Measurements from ENCODE around the gene HM13.
A peak's percentile ranks its signal among the peaks of the same experiment; 100 is the strongest.
"Not testable (repeated sequence)": the region's sequence is repeated elsewhere in the genome, so short reads cannot be mapped to it uniquely, and the experiment has no call there.

The HM13 gene

GRCh38 chr20:31579941-31580651, 65.9 kb downstream of the HM13 start:
- H3K4me3 ChIP-seq (ENCODE audit: control insufficient read depth in 1 of 7, extremely low read depth in 1 of 7, insufficient read depth in 4 of 7, low read depth in 2 of 7, low read length in 6 of 7); H3K27ac ChIP-seq (ENCODE audit: insufficient read depth in 1 of 2, low read depth in 1 of 2, low read length in 2 of 2, poor library complexity in 1 of 2, severe bottlenecking in 2 of 2); DNase-seq; H3K4me1 ChIP-seq (ENCODE audit: control extremely low read depth in 1 of 4, control insufficient read depth in 4 of 4, insufficient read depth in 4 of 4, low read length in 3 of 4); H3K9me3 ChIP-seq (ENCODE audit: control extremely low read depth in 1 of 5, control insufficient read depth in 4 of 5, insufficient read depth in 2 of 5, low read depth in 1 of 5, low read length in 4 of 5); H3K27me3 ChIP-seq (replicated peaks in 2 of 5; ENCODE audit: control insufficient read depth in 4 of 5, insufficient read depth in 5 of 5, low read length in 4 of 5); H3K36me3 ChIP-seq (ENCODE audit: control insufficient read depth in 4 of 4, insufficient read depth in 4 of 4, low read length in 3 of 4); POLR2A ChIA-PET: not testable (repeated sequence)
- 100% methylated on average over 7 of the region's 17 CpGs for WGBS (ENCODE audit: insufficient coverage)
- CTCF ChIA-PET = interaction anchor here (1.3 to 1.4 kb wide), 2 partner anchors 11 to 32 kb away, joined by 3 to 5 read pairs; no protein-coding TSS in a partner anchor

GRCh38 chr20:31580706-31581105, 66.5 kb downstream of the HM13 start:
- DNase-seq = no peak
- CTCF ChIA-PET = interaction anchor here (1.3 to 1.4 kb wide), 2 partner anchors 11 to 31 kb away, joined by 3 to 5 read pairs; no protein-coding TSS in a partner anchor
- WGBS (ENCODE audit: insufficient coverage) = 99% methylated on average over 7 of the region's 7 CpGs
- Histone ChIP-seq H3K27ac (ENCODE audit: insufficient read depth in 1 of 2, low read depth in 1 of 2, low read length in 2 of 2, poor library complexity in 1 of 2, severe bottlenecking in 2 of 2) (no peak overlapping the region), H3K9me3 (ENCODE audit: control extremely low read depth in 1 of 5, control insufficient read depth in 4 of 5, insufficient read depth in 2 of 5, low read depth in 1 of 5, low read length in 4 of 5) (no peaks in the 10 kb centered on the region), H3K36me3 (ENCODE audit: control insufficient read depth in 4 of 4, insufficient read depth in 4 of 4, low read length in 3 of 4) (no peaks in the 10 kb centered on the region), H3K27me3 (replicated peaks in 2 of 5; ENCODE audit: control insufficient read depth in 4 of 5, insufficient read depth in 5 of 5, low read length in 4 of 5) (no peaks in the 10 kb centered on the region), H3K4me1 (ENCODE audit: control extremely low read depth in 1 of 4, control insufficient read depth in 4 of 4, insufficient read depth in 4 of 4, low read length in 3 of 4) (peaks cover 0 to 4% (median 0%) of the 10 kb centered on the region in 4 experiments), H3K4me3 (ENCODE audit: control insufficient read depth in 1 of 7, extremely low read depth in 1 of 7, insufficient read depth in 4 of 7, low read depth in 2 of 7, low read length in 6 of 7) (no peak overlapping the region)
- POLR2A ChIA-PET = no interaction called here

GRCh38 chr20:31581391-31581790, 67.1 kb downstream of the HM13 start:
- no peaks in the 10 kb centered on the region for H3K9me3 ChIP-seq (ENCODE audit: control extremely low read depth in 1 of 5, control insufficient read depth in 4 of 5, insufficient read depth in 2 of 5, low read depth in 1 of 5, low read length in 4 of 5)
- no peak overlapping the region for H3K27ac ChIP-seq (ENCODE audit: insufficient read depth in 1 of 2, low read depth in 1 of 2, low read length in 2 of 2, poor library complexity in 1 of 2, severe bottlenecking in 2 of 2)
- no peaks in the 10 kb centered on the region for H3K27me3 ChIP-seq (replicated peaks in 2 of 5; ENCODE audit: control insufficient read depth in 4 of 5, insufficient read depth in 5 of 5, low read length in 4 of 5)
- peaks cover 0 to 4% (median 0%) of the 10 kb centered on the region in 4 experiments for H3K4me1 ChIP-seq (ENCODE audit: control extremely low read depth in 1 of 4, control insufficient read depth in 4 of 4, insufficient read depth in 4 of 4, low read length in 3 of 4)
- no peaks in the 10 kb centered on the region for H3K36me3 ChIP-seq (ENCODE audit: control insufficient read depth in 4 of 4, insufficient read depth in 4 of 4, low read length in 3 of 4)
- no peak overlapping the region for H3K4me3 ChIP-seq (ENCODE audit: control insufficient read depth in 1 of 7, extremely low read depth in 1 of 7, insufficient read depth in 4 of 7, low read depth in 2 of 7, low read length in 6 of 7)
- ChIA-PET CTCF (no interaction called here), POLR2A (no interaction called here)
- no peak for DNase-seq
- WGBS (ENCODE audit: insufficient coverage) = 97% methylated on average over 5 of the region's 13 CpGs

- CTCF ChIA-PET = interaction anchor here (0.8 to 5.3 kb wide), 10 partner anchors 10 to 75 kb away, joined by 3 to 35 read pairs (median 7); partner anchors contain the start of gene ID1
- no peak overlapping the region for H3K27ac ChIP-seq (ENCODE audit: insufficient read depth in 1 of 2, low read depth in 1 of 2, low read length in 2 of 2, poor library complexity in 1 of 2, severe bottlenecking in 2 of 2)
- DNase-seq = peak in 2 of 3 donors; percentile 43 to 61
- H3K4me1 ChIP-seq (ENCODE audit: control extremely low read depth in 1 of 4, control insufficient read depth in 4 of 4, insufficient read depth in 4 of 4, low read length in 3 of 4) = peaks cover 0 to 20% (median 11%) of the 10 kb centered on the region in 4 experiments
- H3K4me3 ChIP-seq (ENCODE audit: control insufficient read depth in 1 of 7, extremely low read depth in 1 of 7, insufficient read depth in 4 of 7, low read depth in 2 of 7, low read length in 6 of 7) = peak overlapping the region; percentile 46 to 75 (median 56)
- POLR2A ChIA-PET = interaction anchor here (1.0 to 4.0 kb wide), 4 partner anchors 11 to 23 kb away, joined by 6 to 28 read pairs (median 8); partner anchors contain the start of gene ID1
- under 1% methylated on average over 59 of the region's 76 CpGs for WGBS (ENCODE audit: insufficient coverage)
- H3K27me3 ChIP-seq (replicated peaks in 2 of 5; ENCODE audit: control insufficient read depth in 4 of 5, insufficient read depth in 5 of 5, low read length in 4 of 5) = peaks cover 0 to 4% (median 0%) of the 10 kb centered on the region in 5 experiments
- H3K36me3 ChIP-seq (ENCODE audit: control insufficient read depth in 4 of 4, insufficient read depth in 4 of 4, low read length in 3 of 4) = no peaks in the 10 kb centered on the region
- H3K9me3 ChIP-seq (ENCODE audit: control extremely low read depth in 1 of 5, control insufficient read depth in 4 of 5, insufficient read depth in 2 of 5, low read depth in 1 of 5, low read length in 4 of 5) = no peaks in the 10 kb centered on the region
These were observed 73.5 kb downstream of the HM13 start for GRCh38 chr20:31587545-31588389.

- H3K36me3 ChIP-seq (ENCODE audit: control insufficient read depth in 4 of 4, insufficient read depth in 4 of 4, low read length in 3 of 4) = no peaks in the 10 kb centered on the region
- no peaks in the 10 kb centered on the region for H3K9me3 ChIP-seq (ENCODE audit: control extremely low read depth in 1 of 5, control insufficient read depth in 4 of 5, insufficient read depth in 2 of 5, low read depth in 1 of 5, low read length in 4 of 5)
- POLR2A ChIA-PET = interaction anchor here (1.0 to 1.1 kb wide), 2 partner anchors 16 to 20 kb away, joined by 3 read pairs; no protein-coding TSS in a partner anchor
- no peak overlapping the region for H3K27ac ChIP-seq (ENCODE audit: insufficient read depth in 1 of 2, low read depth in 1 of 2, low read length in 2 of 2, poor library complexity in 1 of 2, severe bottlenecking in 2 of 2)
- WGBS (ENCODE audit: insufficient coverage) = 92% methylated on average over 7 of the region's 7 CpGs
- H3K4me1 ChIP-seq (ENCODE audit: control extremely low read depth in 1 of 4, control insufficient read depth in 4 of 4, insufficient read depth in 4 of 4, low read length in 3 of 4) = peaks cover 0 to 21% (median 11%) of the 10 kb centered on the region in 4 experiments
- H3K27me3 ChIP-seq (replicated peaks in 2 of 5; ENCODE audit: control insufficient read depth in 4 of 5, insufficient read depth in 5 of 5, low read length in 4 of 5) = peaks cover 0 to 4% (median 0%) of the 10 kb centered on the region in 5 experiments
- DNase-seq = no peak
- H3K4me3 ChIP-seq (ENCODE audit: control insufficient read depth in 1 of 7, extremely low read depth in 1 of 7, insufficient read depth in 4 of 7, low read depth in 2 of 7, low read length in 6 of 7) = no peak overlapping the region
- CTCF ChIA-PET = interaction anchor here (1.0 to 4.0 kb wide), 11 partner anchors 10 to 133 kb away, joined by 3 to 35 read pairs (median 5); partner anchors contain the start of gene ID1
These were observed 76.5 kb downstream of the HM13 start for GRCh38 chr20:31590717-31591225.

- no peak overlapping the region for H3K27ac ChIP-seq (ENCODE audit: insufficient read depth in 1 of 2, low read depth in 1 of 2, low read length in 2 of 2, poor library complexity in 1 of 2, severe bottlenecking in 2 of 2)
- no peaks in the 10 kb centered on the region for H3K27me3 ChIP-seq (replicated peaks in 2 of 5; ENCODE audit: control insufficient read depth in 4 of 5, insufficient read depth in 5 of 5, low read length in 4 of 5)
- peak in 2 of 3 donors; percentile 68 to 79 for DNase-seq
- 97% methylated on average over 3 of the region's 11 CpGs for WGBS (ENCODE audit: insufficient coverage)
- H3K36me3 ChIP-seq (ENCODE audit: control insufficient read depth in 4 of 4, insufficient read depth in 4 of 4, low read length in 3 of 4) = no peaks in the 10 kb centered on the region
- ChIA-PET CTCF (interaction anchor here (0.9 to 4.0 kb wide), 4 partner anchors 11 to 32 kb away, joined by 4 to 35 read pairs (median 4); no protein-coding TSS in a partner anchor), POLR2A (interaction anchor here (0.8 to 1.1 kb wide), 2 partner anchors 8 to 21 kb away, joined by 3 to 4 read pairs; no protein-coding TSS in a partner anchor)
- H3K9me3 ChIP-seq (ENCODE audit: control extremely low read depth in 1 of 5, control insufficient read depth in 4 of 5, insufficient read depth in 2 of 5, low read depth in 1 of 5, low read length in 4 of 5) = no peaks in the 10 kb centered on the region
- no peak overlapping the region for H3K4me3 ChIP-seq (ENCODE audit: control insufficient read depth in 1 of 7, extremely low read depth in 1 of 7, insufficient read depth in 4 of 7, low read depth in 2 of 7, low read length in 6 of 7)
- H3K4me1 ChIP-seq (ENCODE audit: control extremely low read depth in 1 of 4, control insufficient read depth in 4 of 4, insufficient read depth in 4 of 4, low read length in 3 of 4) = peaks cover 0 to 12% (median 0%) of the 10 kb centered on the region in 4 experiments
These were observed 79.2 kb downstream of the HM13 start for GRCh38 chr20:31593221-31594001.

Data from common myeloid progenitor, CD34-positive (primary cell).